WTC11 (cell line): ENCODE results near the gene UGT1A5. TPM values are rescaled to one million over a fixed set of nuclear protein-coding genes. Genes with fewer than 3 reads are reported as not detected.
"Not testable (repeated sequence)": the region's sequence is repeated elsewhere in the genome, so short reads cannot be mapped to it uniquely, and the experiment has no call there.

Source experiments
- ATAC-seq: fragments of 200-7000 bp; cut with Tn5 transposase; 2 replicates; pipeline ENCODE4 v1.10.0; 2021; ENCODE audit warnings: mild to moderate bottlenecking, moderate library complexity
- CTCF ChIA-PET: fragments of 300-600 bp; sonication (Branson Sonifier 250); formaldehyde crosslinking; loops from one replicate; lab custom pipeline; 2021; ENCODE audit warnings: antibody characterized with exemption; lab: Charles Lee
- POLR2A ChIA-PET: fragments of 350-600 bp; sonication (Branson Sonifier 250); formaldehyde crosslinking; loops from one replicate; lab custom pipeline; 2021; ENCODE audit warnings: antibody characterized with exemption; lab: Charles Lee
- DNase-seq: peaks from one replicate; pipeline ENCODE4 v3.0.0; 2021; ENCODE audit warnings: low spot score
- H3K27ac Mint-ChIP-seq: 2 replicates; pipeline ENCODE4 v1.8.0; 2021; ENCODE audit warnings: mixed read lengths
- H3K27me3 Mint-ChIP-seq: 2 replicates; pipeline ENCODE4 v1.8.0; 2021; ENCODE audit warnings: low read depth, mild to moderate bottlenecking, moderate library complexity, mixed read lengths
- H3K36me3 Mint-ChIP-seq: 2 replicates; pipeline ENCODE4 v1.8.0; 2021; ENCODE audit warnings: mixed read lengths
- H3K4me1 Mint-ChIP-seq: 2 replicates; pipeline ENCODE4 v1.8.0; 2022; ENCODE audit warnings: mixed read lengths
- H3K4me3 Mint-ChIP-seq: 2 replicates; pipeline ENCODE4 v1.8.0; 2021; ENCODE audit warnings: mild to moderate bottlenecking, moderate library complexity, mixed read lengths
- H3K9me3 Mint-ChIP-seq: 2 replicates; pipeline ENCODE4 v1.8.0; 2021; ENCODE audit warnings: mixed read lengths
- ATF2 ChIP-seq: sonication (generic); formaldehyde crosslinking; IDR thresholded peaks from 2 replicates; pipeline ENCODE4 v1.8.1; 2022; ENCODE audit warnings: low read depth, missing genetic modification reagents, borderline replicate concordance
- CTCF ChIP-seq: fragments of 200-600 bp; IDR thresholded peaks from 2 replicates; pipeline ENCODE4 v1.8.0; 2022; ENCODE audit warnings: antibody characterized with exemption
- ERG ChIP-seq: fragments of 250-450 bp; sonication (Bioruptor Pico); IDR thresholded peaks from 2 replicates; pipeline ENCODE4 v1.8.0; 2021; ENCODE audit warnings: mild to moderate bottlenecking
- MXD4 ChIP-seq: fragments of 250-450 bp; sonication (Bioruptor Pico); IDR thresholded peaks from 2 replicates; pipeline ENCODE4 v1.8.0; 2021; ENCODE audit warnings: mild to moderate bottlenecking, moderate library complexity, borderline replicate concordance
- STAT6 ChIP-seq: sonication (generic); formaldehyde crosslinking; conservative IDR thresholded peaks from 2 replicates; pipeline ENCODE4 v1.8.1; 2023; ENCODE audit warnings: mild to moderate bottlenecking, low read depth, missing genetic modification reagents, moderate library complexity
- ZNF219 ChIP-seq: sonication (generic); formaldehyde crosslinking; IDR thresholded peaks from 2 replicates; pipeline ENCODE4 v1.8.0; 2023; ENCODE audit warnings: missing genetic modification reagents, mild to moderate bottlenecking, borderline replicate concordance
- ZNF263 ChIP-seq: sonication (generic); formaldehyde crosslinking; IDR thresholded peaks from 2 replicates; pipeline ENCODE4 v1.8.1; 2022; ENCODE audit warnings: low read depth, mild to moderate bottlenecking, moderate library complexity, missing genetic modification reagents
- ZNF425 ChIP-seq: fragments of 250-450 bp; sonication (Bioruptor Pico); conservative IDR thresholded peaks from 2 replicates; pipeline ENCODE4 v1.9.0; 2021; ENCODE audit warnings: mild to moderate bottlenecking
- total RNA-seq: library from RNA; stranded (reverse); gene quantifications from 3 replicates; pipeline ENCODE4 v1.2.3, GENCODE V29; 2021

UGT1A5 gene
- total RNA-seq, 1 experiment from 2014 or later = not detected

- TF ChIP-seq STAT6 (CRISPR knock-in tag) (no peak), ERG (CRISPR knock-in tag) (no peak)
Observed at GRCh38 chr2:233718552-233718951, 5.8 kb downstream of the UGT1A5 start, which contains the start of gene UGT1A4 (continued).

GRCh38 chr2:233728723-233729301 lies 16.1 kb downstream of the UGT1A5 start, which contains the start of gene UGT1A3:
TSS of gene UGT1A3 (plus strand) at chr2:233729042. CDS start at chr2:233729127, 85 bp downstream.
- H3K4me3 Mint-ChIP-seq = no peak within 1 kb of the TSS
- POLR2A ChIA-PET = no interaction called here
- ATAC-seq = no peak

GRCh38 chr2:233736868-233737653 lies 24.4 kb downstream of the UGT1A5 start:
- POLR2A ChIA-PET, H3K27me3 Mint-ChIP-seq, DNase-seq, CTCF ChIA-PET, ATAC-seq, H3K4me3 Mint-ChIP-seq, H3K27ac Mint-ChIP-seq, H3K4me1 Mint-ChIP-seq: not testable (repeated sequence)
- H3K36me3 Mint-ChIP-seq = peaks cover 11% of the 10 kb centered on the region
- H3K9me3 Mint-ChIP-seq = peaks cover 43% of the 10 kb centered on the region

More at GRCh38 chr2:233728723-233729301, 16.1 kb downstream of the UGT1A5 start, which contains the start of gene UGT1A3:
- Mint-ChIP-seq H3K9me3 (peaks cover 44% of the 10 kb centered on the region), H3K27ac (no peak within 1 kb of the TSS), H3K27me3 (peaks cover 3% of the 10 kb centered on the region; the same call in 1 of the 2 replicates), H3K4me1 (no peaks in the 10 kb centered on the region), H3K36me3 (peaks cover 8% of the 10 kb centered on the region; the same call in 1 of the 2 replicates)
- CTCF ChIA-PET = no interaction called here
- TF ChIP-seq ATF2 (no peak), ZNF263 (CRISPR knock-in tag) (no peak), ZNF425 (CRISPR knock-in tag) (no peak), ZNF219 (CRISPR knock-in tag) (no peak), MXD4 (CRISPR knock-in tag) (no peak), CTCF (no peak)
- DNase-seq = no peak
